H1 (cell line): Measurements from ENCODE around the gene LRRC8D. TPM values are rescaled to one million over a fixed set of nuclear protein-coding genes. Genes with fewer than 3 reads are reported as not detected.

Experiments
- CTCF ChIA-PET: fragments of 300-600 bp; sonication (Branson Sonifier 250); formaldehyde crosslinking; loops from one replicate; lab custom pipeline; 2021; ENCODE audit not compliant: partially characterized antibody; lab: Charles Lee
- POLR2A ChIA-PET: fragments of 300-600 bp; sonication (Branson Sonifier 250); formaldehyde crosslinking; loops from one replicate; lab custom pipeline; 2021; ENCODE audit warnings: inconsistent platforms; ENCODE audit not compliant: partially characterized antibody; lab: Charles Lee
- DNase-seq, 2 experiments: peaks; one replicate each; pipeline versions ENCODE4 v3.0.0 to v3.0.0-alpha.2; 2010 to 2022; ENCODE audit warnings: low spot score in 2 of 2, low read depth in 1 of 2, mixed read lengths in 1 of 2
- FAIRE-seq: peaks from 2 replicates; lab custom pipeline; 2011; peaks lifted over from hg19 to GRCh38; lab: Jason Lieb, UNC
- H2AFZ ChIP-seq: 2 replicates; pipeline ENCODE4 v1.8.1; 2012; ENCODE audit warnings: low read length, inconsistent platforms
- H2AK5ac ChIP-seq: 2 replicates; pipeline ENCODE4 v1.6.1; 2013; ENCODE audit warnings: low read depth, low read length
- H2BK120ac ChIP-seq: replicated peaks from 2 replicates; pipeline ENCODE3; 2013; ENCODE audit warnings: low read depth, low read length, inconsistent platforms
- H2BK12ac ChIP-seq: 2 replicates; pipeline ENCODE4 v1.6.1; 2013; ENCODE audit warnings: low read depth, low read length
- H2BK15ac ChIP-seq: 2 replicates; pipeline ENCODE4 v1.6.1; 2013; ENCODE audit warnings: low read length
- H2BK20ac ChIP-seq: 2 replicates; pipeline ENCODE4 v1.6.1; 2013; ENCODE audit warnings: low read length
- H2BK5ac ChIP-seq: 2 replicates; pipeline ENCODE4 v1.6.1; 2013; ENCODE audit warnings: low read depth, low read length
- H3K14ac ChIP-seq: 2 replicates; pipeline ENCODE4 v1.6.1; 2013; ENCODE audit warnings: inconsistent platforms; ENCODE audit not compliant: insufficient read length
- H3K18ac ChIP-seq: 2 replicates; pipeline ENCODE4 v1.6.1; 2013; ENCODE audit warnings: low read length; ENCODE audit errors: extremely low read depth
- H3K23ac ChIP-seq: 2 replicates; pipeline ENCODE4 v1.6.1; 2013; ENCODE audit warnings: inconsistent platforms; ENCODE audit not compliant: insufficient read length
- H3K23me2 ChIP-seq: 2 replicates; pipeline ENCODE4 v1.6.1; 2013; ENCODE audit warnings: low read depth, low read length
- H3K27ac ChIP-seq: 2 replicates; pipeline ENCODE4 v1.6.1; 2011; ENCODE audit warnings: low read depth, low read length, inconsistent platforms
- H3K27me3 ChIP-seq, 4 experiments: replicated peaks in 1 of 4; 1 replicate in 1 of 4; 2 replicates in 3 of 4; pipeline versions ENCODE4 v1.6.1 to v1.8.1; 2011 to 2013; ENCODE audit warnings: low read length in 3 of 4, mild to moderate bottlenecking in 3 of 4, inconsistent platforms in 2 of 4, mixed read lengths in 2 of 4, moderate library complexity in 1 of 4; ENCODE audit not compliant: control insufficient read depth in 3 of 4, insufficient read depth in 3 of 4; ENCODE audit errors: extremely low read depth in 1 of 4
- H3K36me3 ChIP-seq, 4 experiments: 2 replicates each; pipeline versions ENCODE4 v1.6.1 to v1.8.1; 2011 to 2013; ENCODE audit warnings: mild to moderate bottlenecking in 4 of 4, low read length in 3 of 4, moderate library complexity in 2 of 4, control low read depth in 1 of 4, inconsistent platforms in 1 of 4; ENCODE audit not compliant: insufficient read depth in 4 of 4, control insufficient read depth in 2 of 4
- H3K4ac ChIP-seq: replicated peaks from 2 replicates; pipeline ENCODE3; 2013; ENCODE audit warnings: low read length, low read depth, mixed read lengths, inconsistent platforms; ENCODE audit not compliant: insufficient read length
- H3K4me1 ChIP-seq, 4 experiments: replicated peaks in 1 of 4; 1 replicate in 1 of 4; 2 replicates in 3 of 4; pipeline versions ENCODE4 v1.6.1 to v1.8.1; 2011 to 2013; ENCODE audit warnings: low read length in 3 of 4, inconsistent platforms in 2 of 4, mixed read lengths in 1 of 4; ENCODE audit not compliant: insufficient read depth in 4 of 4, control insufficient read depth in 3 of 4
- H3K4me2 ChIP-seq, 2 experiments: 2 replicates each; pipeline versions ENCODE4 v1.6.1 to v1.8.1; 2011 to 2013; ENCODE audit warnings: low read depth in 2 of 2, low read length in 2 of 2, control low read depth in 1 of 2, inconsistent platforms in 1 of 2, mild to moderate bottlenecking in 1 of 2; ENCODE audit not compliant: insufficient read depth in 1 of 2
- H3K4me3 ChIP-seq, 4 experiments: fragments of 200-600, 300-600 bp in 1 of 4; sonication (generic), shearing (Covaris generic), sonication (Bioruptor Twin) in 1 of 4; 2 replicates each; pipeline versions ENCODE4 v1.5.1 to v1.8.1; 2011 to 2016; ENCODE audit warnings: low read length in 4 of 4, low read depth in 3 of 4, control low read depth in 2 of 4, inconsistent platforms in 2 of 4, mild to moderate bottlenecking in 2 of 4, mixed read lengths in 1 of 4, moderate library complexity in 1 of 4; ENCODE audit not compliant: insufficient read depth in 2 of 4; ENCODE audit errors: extremely low read depth in 1 of 4
- H3K56ac ChIP-seq: replicated peaks from 2 replicates; pipeline ENCODE3; 2013; ENCODE audit warnings: low read depth, mild to moderate bottlenecking, mixed read lengths, low read length, inconsistent platforms; ENCODE audit not compliant: insufficient read length
- H3K79me1 ChIP-seq: 2 replicates; pipeline ENCODE4 v1.6.1; 2013; ENCODE audit warnings: low read depth, low read length, control low read depth
- H3K79me2 ChIP-seq, 2 experiments: 2 replicates each; pipeline versions ENCODE4 v1.6.1 to v1.8.1; 2012 to 2013; ENCODE audit warnings: low read length in 2 of 2, mild to moderate bottlenecking in 2 of 2, inconsistent platforms in 1 of 2; ENCODE audit not compliant: insufficient read depth in 2 of 2, control insufficient read depth in 1 of 2
- H3K9ac ChIP-seq, 4 experiments: replicated peaks in 1 of 4; 1 replicate in 1 of 4; 2 replicates in 3 of 4; pipeline versions ENCODE4 v1.6.1 to v1.8.1; 2011 to 2013; ENCODE audit warnings: low read depth in 3 of 4, low read length in 3 of 4, control low read depth in 2 of 4, mild to moderate bottlenecking in 2 of 4, moderate library complexity in 2 of 4, inconsistent platforms in 1 of 4; ENCODE audit errors: extremely low read depth in 1 of 4
- H3K9me3 ChIP-seq, 2 experiments: 2 replicates each; pipeline versions ENCODE4 v1.6.1 to v1.8.1; 2012 to 2013; ENCODE audit warnings: mild to moderate bottlenecking in 2 of 2, moderate library complexity in 2 of 2, control low read depth in 1 of 2, inconsistent platforms in 1 of 2, low read depth in 1 of 2, low read length in 1 of 2, mixed read lengths in 1 of 2; ENCODE audit not compliant: insufficient read depth in 2 of 2
- H4K20me1 ChIP-seq, 2 experiments: replicated peaks in 1 of 2; 2 replicates each; pipeline versions ENCODE3 to v1.8.1; 2011 to 2013; ENCODE audit warnings: inconsistent platforms in 2 of 2, low read length in 2 of 2, mild to moderate bottlenecking in 1 of 2; ENCODE audit not compliant: insufficient read depth in 2 of 2, control insufficient read depth in 1 of 2
- H4K5ac ChIP-seq: 2 replicates; pipeline ENCODE4 v1.6.1; 2013; ENCODE audit warnings: low read length, low read depth, mixed read lengths, inconsistent platforms; ENCODE audit not compliant: insufficient read length
- H4K8ac ChIP-seq: 2 replicates; pipeline ENCODE4 v1.8.0; 2013; ENCODE audit warnings: mild to moderate bottlenecking, moderate library complexity, low read length, inconsistent platforms; ENCODE audit not compliant: insufficient read depth; ENCODE audit errors: extremely low read depth
- H4K91ac ChIP-seq: replicated peaks from 2 replicates; pipeline ENCODE3; 2013; ENCODE audit warnings: low read length, mixed read lengths, inconsistent platforms; ENCODE audit not compliant: insufficient read length
- EP300 ChIP-seq, 2 experiments: IDR thresholded peaks; 1 replicate in 1 of 2; 2 replicates in 1 of 2; pipeline ENCODE4 v1.6.1; 2011 to 2012; ENCODE audit warnings: low read depth in 2 of 2, low read length in 2 of 2, mild to moderate bottlenecking in 2 of 2, borderline replicate concordance in 1 of 2, inconsistent platforms in 1 of 2, moderate library complexity in 1 of 2
- SP1 ChIP-seq: IDR thresholded peaks from 2 replicates; pipeline ENCODE4 v1.6.1; 2011; ENCODE audit warnings: low read depth, low read length
- TEAD4 ChIP-seq: IDR thresholded peaks from 2 replicates; pipeline ENCODE4 v1.6.1; 2012; ENCODE audit warnings: low read depth, low read length, inconsistent platforms, mixed read lengths
- polyA plus RNA-seq, 7 experiments: library from polyadenylated mRNA; depleted of rRNA in 3 of 7; stranded (reverse) in 5 of 7; unstranded in 2 of 7; fragments of >200 nt in 5 of 7; fragments of 200-250 nt in 2 of 7; gene quantifications; 1 replicate in 5 of 7; 2 replicates in 1 of 7; 4 replicates in 1 of 7; pipeline versions ENCODE4 v1.2.1 to v1.2.3, GENCODE V29; 2011 to 2013; ENCODE audit warnings: missing spikeins in 2 of 7, mixed read lengths in 2 of 7
- total RNA-seq: library from RNA; stranded (reverse); fragmentation: NEBNext Ultra II Directional; extraction: Animal tissue kit (Norgen Biotek cat#: 25700); gene quantifications from 2 replicates; pipeline ENCODE4 v1.2.1, GENCODE V29; 2021

Gene LRRC8D
- total and polyA plus RNA-seq, 2 of the 8 experiments (the other 6 are each of a cell fraction or from before 2014, with no cell fraction given) = 42.0 to 58.5 TPM

DNA sequence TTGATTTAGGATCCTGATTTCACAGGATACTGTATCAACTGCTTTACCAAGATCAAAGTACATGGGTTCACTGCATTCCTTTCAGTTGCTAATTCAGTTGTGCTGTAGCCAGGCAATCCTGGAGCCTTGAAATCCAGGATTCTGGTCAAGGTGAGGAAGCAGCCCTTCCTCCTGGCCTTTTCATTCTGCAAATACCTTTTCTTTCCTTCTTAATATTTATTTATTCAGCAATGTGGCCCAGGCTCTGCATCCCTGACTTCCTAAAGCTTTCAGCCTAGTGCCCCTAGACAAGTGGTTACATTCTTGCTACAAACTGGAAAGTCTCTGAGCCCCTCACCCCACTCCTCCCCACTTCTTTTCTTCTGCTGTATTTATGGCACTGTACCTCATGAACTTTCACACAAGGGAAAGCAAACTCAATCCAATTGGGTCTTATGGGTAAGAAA, 16.2 kb downstream of the LRRC8D start:
- no peak for TF ChIP-seq EP300 (IDR thresholded peaks at IDR 0.05; ENCODE audit: borderline replicate concordance in 1 of 2, low read depth in 2 of 2, low read length in 2 of 2)
- TF ChIP-seq SP1 = peak; percentile 92
- TF ChIP-seq TEAD4 = 0 out of 2 replicates have a peak, but pooled peaks have one; percentile 18
- H3K4ac ChIP-seq = no peak overlapping the region
- no peak overlapping the region for H3K23ac ChIP-seq
- no peak overlapping the region for H4K5ac ChIP-seq
- FAIRE-seq (peak; percentile 50), DNase-seq (no peak)
- no peak overlapping the region for H3K14ac ChIP-seq
- no peaks in the 10 kb centered on the region for H3K23me2 ChIP-seq
- H4K8ac ChIP-seq = no peak overlapping the region
- H3K4me1 ChIP-seq = peaks cover 9 to 26% (median 23%) of the 10 kb centered on the region in 4 experiments
- CTCF ChIA-PET = no interaction called here
- POLR2A ChIA-PET = no interaction called here
- no peak overlapping the region for H3K9ac ChIP-seq
- no peak overlapping the region for H4K91ac ChIP-seq
- peaks cover 0 to 97% of the 10 kb centered on the region in 2 experiments for H3K79me2 ChIP-seq
- H2BK20ac ChIP-seq = no peak overlapping the region
- H2BK15ac ChIP-seq = no peak overlapping the region
- no peak overlapping the region for H3K56ac ChIP-seq
- no peak overlapping the region for H3K27ac ChIP-seq
- H2AK5ac ChIP-seq = no peak overlapping the region
- H3K4me2 ChIP-seq = peak overlapping the region; percentile 47 to 51; a peak in 3 of 4 replicates
- no peak overlapping the region for H2BK120ac ChIP-seq
- H3K27me3 ChIP-seq = no peaks in the 10 kb centered on the region
- H3K9me3 ChIP-seq = no peaks in the 10 kb centered on the region
- H3K4me3 ChIP-seq = peak overlapping the region in 1 of 4 experiments; percentile 43; a peak in 3 of 8 replicates
- peaks cover 10% of the 10 kb centered on the region for H3K79me1 ChIP-seq
- H3K18ac ChIP-seq = no peak overlapping the region
- H2BK12ac ChIP-seq = no peak overlapping the region
- H4K20me1 ChIP-seq = peaks cover 5 to 14% of the 10 kb centered on the region in 2 experiments
- peak overlapping the region; percentile 53; the same call in 1 of the 2 replicates for H2BK5ac ChIP-seq
- H2AFZ ChIP-seq = no peak overlapping the region
- no peaks in the 10 kb centered on the region for H3K36me3 ChIP-seq
